ENCODE measurements around the gene SLC39A6. TPM values are rescaled to one million over a fixed set of nuclear protein-coding genes. Genes with fewer than 3 reads are reported as not detected.
"Not testable (repeated sequence)": the region's sequence is repeated elsewhere in the genome, so short reads cannot be mapped to it uniquely, and the experiment has no call there.

SLC39A6 gene
- total RNA-seq, 1 donor: 88.6 TPM

DNA sequence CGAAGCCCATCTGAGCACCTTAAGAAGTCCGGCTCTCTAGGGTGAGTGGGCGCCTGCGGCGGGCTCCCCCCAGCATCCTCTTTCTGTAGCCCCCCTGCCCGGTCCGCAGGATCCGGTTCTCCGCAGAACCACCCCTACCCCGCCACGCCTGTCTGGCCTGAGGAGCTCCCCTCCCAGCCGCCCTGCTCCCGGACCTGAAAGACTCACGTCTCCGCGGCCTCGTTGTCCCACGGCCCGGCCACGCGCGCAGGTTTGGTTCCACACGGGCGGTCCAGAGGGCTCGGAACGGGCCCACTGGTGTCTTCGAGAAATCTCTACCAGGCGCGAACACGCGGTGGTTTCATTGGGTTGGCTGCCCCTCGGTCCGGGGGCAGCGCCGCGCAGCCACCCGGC lies 237 bp downstream of the SLC39A6 start:
- H3K4me3 ChIP-seq (ENCODE audit: low read depth, low read length): peak overlapping the region; percentile 99
- DNase-seq (ENCODE audit: low read depth): no peak
- TF ChIP-seq, protein P1, sequence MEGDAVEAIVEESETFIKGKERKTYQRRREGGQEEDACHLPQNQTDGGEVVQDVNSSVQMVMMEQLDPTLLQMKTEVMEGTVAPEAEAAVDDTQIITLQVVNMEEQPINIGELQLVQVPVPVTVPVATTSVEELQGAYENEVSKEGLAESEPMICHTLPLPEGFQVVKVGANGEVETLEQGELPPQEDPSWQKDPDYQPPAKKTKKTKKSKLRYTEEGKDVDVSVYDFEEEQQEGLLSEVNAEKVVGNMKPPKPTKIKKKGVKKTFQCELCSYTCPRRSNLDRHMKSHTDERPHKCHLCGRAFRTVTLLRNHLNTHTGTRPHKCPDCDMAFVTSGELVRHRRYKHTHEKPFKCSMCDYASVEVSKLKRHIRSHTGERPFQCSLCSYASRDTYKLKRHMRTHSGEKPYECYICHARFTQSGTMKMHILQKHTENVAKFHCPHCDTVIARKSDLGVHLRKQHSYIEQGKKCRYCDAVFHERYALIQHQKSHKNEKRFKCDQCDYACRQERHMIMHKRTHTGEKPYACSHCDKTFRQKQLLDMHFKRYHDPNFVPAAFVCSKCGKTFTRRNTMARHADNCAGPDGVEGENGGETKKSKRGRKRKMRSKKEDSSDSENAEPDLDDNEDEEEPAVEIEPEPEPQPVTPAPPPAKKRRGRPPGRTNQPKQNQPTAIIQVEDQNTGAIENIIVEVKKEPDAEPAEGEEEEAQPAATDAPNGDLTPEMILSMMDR (IDR thresholded peaks at IDR 0.05; ENCODE audit: insufficient read depth, low read length): no peak

DNA sequence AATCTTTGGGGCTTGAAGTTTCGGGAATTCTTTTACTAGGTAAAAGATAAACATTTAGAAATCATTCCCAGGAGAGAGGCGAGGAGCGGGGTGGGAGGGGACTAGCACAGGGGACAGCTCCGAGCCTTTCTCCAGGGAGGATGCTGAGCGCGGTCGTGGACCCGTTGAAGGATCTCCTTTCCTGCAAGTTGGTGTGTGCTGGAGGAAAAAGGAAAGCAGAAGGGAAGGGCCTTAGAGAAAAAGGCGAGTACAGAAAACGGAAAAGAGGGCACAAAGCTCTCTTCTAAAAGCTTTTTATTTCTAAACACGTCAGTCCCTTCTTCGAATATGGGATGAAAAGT lies 640 bp downstream of the SLC39A6 start:
- peak overlapping the region; percentile 99 for H3K4me3 ChIP-seq (ENCODE audit: low read depth, low read length)
- peak; percentile 40 for DNase-seq (ENCODE audit: low read depth)
- TF ChIP-seq, protein P1 (IDR thresholded peaks at IDR 0.05; ENCODE audit: insufficient read depth, low read length): no peak

DNA sequence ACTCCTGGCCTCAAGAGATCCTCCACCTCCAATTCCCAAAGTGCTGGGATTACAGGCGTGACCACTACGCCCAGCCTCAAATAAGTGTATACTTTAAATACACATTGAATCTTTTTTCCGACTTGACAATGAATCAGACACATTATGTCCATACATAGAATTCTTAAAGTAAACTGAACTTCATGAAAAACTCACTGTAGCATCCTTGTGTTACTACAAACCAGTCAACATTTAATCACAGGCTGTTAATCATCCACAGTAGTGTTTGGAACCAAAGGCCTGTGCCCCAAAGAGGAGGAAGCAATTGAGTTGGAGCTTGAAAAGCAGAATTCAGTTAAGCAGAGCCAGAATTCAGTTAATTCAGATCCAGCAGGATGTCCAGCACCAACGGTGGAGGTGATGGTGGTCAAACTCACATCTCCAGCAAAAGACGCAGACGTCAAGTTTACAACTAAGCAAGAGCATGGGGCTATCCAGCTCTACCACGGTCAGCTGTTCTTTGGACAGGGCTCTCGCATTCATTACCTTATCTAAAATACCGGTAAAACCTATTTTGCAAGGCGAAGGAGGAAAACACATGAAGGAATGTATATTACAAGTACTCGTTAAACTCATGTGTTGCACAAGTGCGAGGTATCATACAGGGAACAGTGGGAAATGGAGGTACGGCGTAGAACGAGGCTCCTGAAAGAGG lies 1.2 kb downstream of the SLC39A6 start:
- DNase-seq (ENCODE audit: low read depth): peak; percentile 27
- TF ChIP-seq, protein P1 (IDR thresholded peaks at IDR 0.05; ENCODE audit: insufficient read depth, low read length): no peak
- peak overlapping the region; percentile 99 for H3K4me3 ChIP-seq (ENCODE audit: low read depth, low read length)

DNA sequence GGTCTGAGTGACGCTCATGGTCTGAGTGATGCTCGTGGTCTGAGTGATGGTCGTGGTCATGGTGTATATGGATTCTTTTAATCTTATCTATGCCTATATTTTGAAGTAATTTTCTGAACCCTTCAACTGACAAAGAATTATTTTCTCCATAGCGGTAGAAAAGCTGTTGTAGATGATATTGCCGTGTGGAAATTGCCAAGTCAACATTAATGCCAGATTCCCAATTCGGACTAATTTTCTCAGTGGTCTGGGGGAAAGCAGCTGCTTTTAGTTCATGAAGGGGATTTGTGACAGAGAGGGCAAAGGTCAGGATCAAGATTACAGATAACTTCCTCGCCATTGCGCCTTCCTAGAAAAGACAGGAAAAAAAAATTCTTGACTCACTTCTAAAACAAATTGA lies 2.5 kb downstream of the SLC39A6 start:
- no peak overlapping the region for H3K4me3 ChIP-seq (ENCODE audit: low read depth, low read length)
- TF ChIP-seq, protein P1 (IDR thresholded peaks at IDR 0.05; ENCODE audit: insufficient read depth, low read length): no peak
- no peak for DNase-seq (ENCODE audit: low read depth)

DNA sequence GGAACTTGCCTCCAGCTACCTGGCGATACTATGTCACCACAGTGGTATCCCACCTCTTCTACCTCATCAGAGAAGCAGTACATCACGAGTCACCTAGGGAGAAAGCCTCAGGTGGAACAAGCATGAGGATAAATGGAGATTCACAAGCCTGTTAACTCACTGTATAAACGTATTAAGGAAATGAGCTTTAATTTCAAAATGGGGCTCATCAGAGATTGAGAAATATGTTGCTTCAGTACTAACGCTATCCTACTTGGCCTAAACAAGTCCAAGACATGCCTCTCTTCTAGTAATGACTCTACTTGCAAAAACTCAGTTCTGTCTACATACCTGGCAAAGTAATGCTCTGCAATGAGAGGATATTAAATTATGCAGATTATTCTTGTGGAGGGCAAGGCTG lies 4.3 kb downstream of the SLC39A6 start:
- TF ChIP-seq, protein P1 (IDR thresholded peaks at IDR 0.05; ENCODE audit: insufficient read depth, low read length): no peak
- no peak for DNase-seq (ENCODE audit: low read depth)
- H3K4me3 ChIP-seq (ENCODE audit: low read depth, low read length): no peak overlapping the region

DNA sequence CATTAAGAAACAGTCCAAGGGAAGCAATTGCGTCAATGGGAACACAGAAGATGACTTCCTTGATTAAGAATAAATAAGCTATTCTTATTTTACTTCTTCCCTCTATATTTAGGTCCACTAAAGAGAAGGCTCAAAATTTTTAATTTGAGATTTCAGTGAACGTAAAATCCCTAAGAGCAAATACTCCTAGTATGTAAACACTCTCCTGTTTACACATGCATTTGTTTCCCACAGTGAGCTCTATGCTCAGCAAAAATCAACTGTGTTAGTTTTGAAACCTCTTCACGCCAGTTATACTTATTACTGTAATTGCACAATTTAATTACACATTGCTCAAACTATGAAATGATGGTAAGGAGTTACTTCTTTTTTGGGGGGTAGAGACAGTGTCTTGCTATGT lies 8.8 kb downstream of the SLC39A6 start:
- DNase-seq (ENCODE audit: low read depth): no peak
- H3K4me3 ChIP-seq (ENCODE audit: low read depth, low read length): no peak overlapping the region
- TF ChIP-seq, protein P1 (IDR thresholded peaks at IDR 0.05; ENCODE audit: insufficient read depth, low read length): no peak

DNA sequence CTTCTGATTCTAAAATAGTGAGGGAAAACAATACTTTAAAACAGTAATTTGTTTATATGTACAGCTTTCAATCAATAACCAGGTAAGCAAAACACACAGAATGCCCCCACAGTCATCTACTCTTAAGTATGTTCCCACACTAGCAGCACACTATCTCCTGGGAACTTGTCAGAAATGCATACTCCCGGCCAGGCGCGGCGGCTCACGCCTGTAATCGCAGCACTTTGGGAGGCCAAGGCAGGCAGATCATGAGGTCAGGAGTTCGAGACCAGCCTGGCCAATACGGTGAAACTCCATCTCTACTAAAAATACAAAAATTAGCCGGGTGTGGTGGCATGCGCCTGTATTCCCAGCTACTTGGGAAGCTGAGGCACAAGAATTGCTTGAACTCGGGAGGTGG lies 12.4 kb downstream of the SLC39A6 start:
- H3K4me3 ChIP-seq (ENCODE audit: low read depth, low read length); DNase-seq (ENCODE audit: low read depth): not testable (repeated sequence)
